IMR-90 (cell line): Measurements from ENCODE around the gene SLC6A17.

Source experiments
- CEBPB ChIP-seq: IDR thresholded peaks from 2 replicates; pipeline ENCODE4 v1.6.1; 2012; ENCODE audit warnings: low read depth, low read length, improper control_type of control experiment
- CHD1 ChIP-seq: IDR thresholded peaks from 2 replicates; pipeline ENCODE4 v1.6.1; 2012; ENCODE audit warnings: low read depth, low read length, improper control_type of control experiment
- FOS ChIP-seq: fragments of 150-350 bp; IDR thresholded peaks from 2 replicates; pipeline ENCODE4 v1.6.1; 2016; ENCODE audit warnings: low read depth, low read length
- POLR2A ChIP-seq: IDR thresholded peaks from 2 replicates; pipeline ENCODE4 v1.6.1; 2012; ENCODE audit warnings: mild to moderate bottlenecking, low read depth, low read length
- RAD21 ChIP-seq: IDR thresholded peaks from 2 replicates; pipeline ENCODE4 v1.6.1; 2012; ENCODE audit warnings: low read length, improper control_type of control experiment
- RCOR1 ChIP-seq: IDR thresholded peaks from 2 replicates; pipeline ENCODE4 v1.6.1; 2012; ENCODE audit warnings: mild to moderate bottlenecking, low read length, improper control_type of control experiment; ENCODE audit not compliant: insufficient replicate concordance
- SMC3 ChIP-seq: fragments of 150-350 bp; IDR thresholded peaks from 2 replicates; pipeline ENCODE4 v1.6.1; 2016; ENCODE audit warnings: low read depth, mild to moderate bottlenecking, antibody characterized with exemption, low read length, moderate library complexity
- TF ChIP-seq, protein P1 (sequence below): conservative IDR thresholded peaks from 2 replicates; pipeline ENCODE4 v1.5.1; 2012; ENCODE audit warnings: mild to moderate bottlenecking, low read depth, low read length, improper control_type of control experiment
- TF ChIP-seq, protein P2 (sequence below): fragments of 150-350 bp; IDR thresholded peaks from 2 replicates; pipeline ENCODE4 v1.6.1; 2017; ENCODE audit warnings: mild to moderate bottlenecking, antibody characterized with exemption, low read length, low read depth

- TF ChIP-seq, protein P1, sequence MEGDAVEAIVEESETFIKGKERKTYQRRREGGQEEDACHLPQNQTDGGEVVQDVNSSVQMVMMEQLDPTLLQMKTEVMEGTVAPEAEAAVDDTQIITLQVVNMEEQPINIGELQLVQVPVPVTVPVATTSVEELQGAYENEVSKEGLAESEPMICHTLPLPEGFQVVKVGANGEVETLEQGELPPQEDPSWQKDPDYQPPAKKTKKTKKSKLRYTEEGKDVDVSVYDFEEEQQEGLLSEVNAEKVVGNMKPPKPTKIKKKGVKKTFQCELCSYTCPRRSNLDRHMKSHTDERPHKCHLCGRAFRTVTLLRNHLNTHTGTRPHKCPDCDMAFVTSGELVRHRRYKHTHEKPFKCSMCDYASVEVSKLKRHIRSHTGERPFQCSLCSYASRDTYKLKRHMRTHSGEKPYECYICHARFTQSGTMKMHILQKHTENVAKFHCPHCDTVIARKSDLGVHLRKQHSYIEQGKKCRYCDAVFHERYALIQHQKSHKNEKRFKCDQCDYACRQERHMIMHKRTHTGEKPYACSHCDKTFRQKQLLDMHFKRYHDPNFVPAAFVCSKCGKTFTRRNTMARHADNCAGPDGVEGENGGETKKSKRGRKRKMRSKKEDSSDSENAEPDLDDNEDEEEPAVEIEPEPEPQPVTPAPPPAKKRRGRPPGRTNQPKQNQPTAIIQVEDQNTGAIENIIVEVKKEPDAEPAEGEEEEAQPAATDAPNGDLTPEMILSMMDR: no peak
- TF ChIP-seq RAD21: no peak
- no peak for TF ChIP-seq RCOR1
- TF ChIP-seq POLR2A: no peak
- no peak for TF ChIP-seq FOS
- TF ChIP-seq CHD1: no peak
- TF ChIP-seq, protein P2, sequence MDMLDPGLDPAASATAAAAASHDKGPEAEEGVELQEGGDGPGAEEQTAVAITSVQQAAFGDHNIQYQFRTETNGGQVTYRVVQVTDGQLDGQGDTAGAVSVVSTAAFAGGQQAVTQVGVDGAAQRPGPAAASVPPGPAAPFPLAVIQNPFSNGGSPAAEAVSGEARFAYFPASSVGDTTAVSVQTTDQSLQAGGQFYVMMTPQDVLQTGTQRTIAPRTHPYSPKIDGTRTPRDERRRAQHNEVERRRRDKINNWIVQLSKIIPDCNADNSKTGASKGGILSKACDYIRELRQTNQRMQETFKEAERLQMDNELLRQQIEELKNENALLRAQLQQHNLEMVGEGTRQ: no peak
- TF ChIP-seq SMC3: no peak
- no peak for TF ChIP-seq CEBPB
Measured at GRCh38 chr1:110216844-110217444, 66.7 kb downstream of the SLC6A17 start.
